Epithelial cell of proximal tubule (primary cell): ENCODE measurements around the gene FEZF2. TPM values are rescaled to one million over a fixed set of nuclear protein-coding genes. Genes with fewer than 3 reads are reported as not detected.

Experiments
- DNase-seq: peaks from one replicate; pipeline ENCODE4 v3.0.0-alpha.2; 2011; ENCODE audit warnings: low read depth
- H3K4me3 ChIP-seq: 2 replicates; pipeline ENCODE4 v1.5.1; 2011; ENCODE audit warnings: low read depth, mild to moderate bottlenecking, low read length
- total RNA-seq: library from RNA; depleted of rRNA; stranded (reverse); fragments of >200 nt; gene quantifications from 2 replicates; pipeline ENCODE4 v1.2.3, GENCODE V29; 2015
- TF ChIP-seq, protein P1 (sequence below): conservative IDR thresholded peaks from 2 replicates; pipeline ENCODE4 v1.5.1; 2012; ENCODE audit warnings: low read depth, mild to moderate bottlenecking, low read length

The FEZF2 gene
- total RNA-seq, 1 donor from 2014 or later, result not detected

DNA sequence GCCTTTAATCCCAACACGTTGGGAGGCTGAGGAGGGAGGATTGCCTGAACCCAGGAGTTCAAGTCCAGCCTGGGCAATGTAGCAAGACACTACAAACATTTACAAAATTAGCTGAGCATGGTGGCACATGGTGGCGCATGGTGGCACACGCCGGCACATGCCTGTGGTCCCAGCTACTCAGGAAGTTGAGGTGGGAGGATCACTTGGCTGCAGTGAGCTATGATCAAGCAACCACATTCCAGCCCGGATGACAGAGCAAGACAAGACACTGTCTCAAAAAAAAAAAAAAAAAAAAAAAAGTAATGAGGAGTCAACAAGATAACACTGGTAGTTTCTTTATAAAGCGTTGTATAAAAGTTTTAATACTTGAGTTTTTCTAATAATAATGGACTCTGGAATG is 10.1 kb downstream of the FEZF2 start:
- no peak for DNase-seq
- no peak overlapping the region for H3K4me3 ChIP-seq
- TF ChIP-seq, protein P1, sequence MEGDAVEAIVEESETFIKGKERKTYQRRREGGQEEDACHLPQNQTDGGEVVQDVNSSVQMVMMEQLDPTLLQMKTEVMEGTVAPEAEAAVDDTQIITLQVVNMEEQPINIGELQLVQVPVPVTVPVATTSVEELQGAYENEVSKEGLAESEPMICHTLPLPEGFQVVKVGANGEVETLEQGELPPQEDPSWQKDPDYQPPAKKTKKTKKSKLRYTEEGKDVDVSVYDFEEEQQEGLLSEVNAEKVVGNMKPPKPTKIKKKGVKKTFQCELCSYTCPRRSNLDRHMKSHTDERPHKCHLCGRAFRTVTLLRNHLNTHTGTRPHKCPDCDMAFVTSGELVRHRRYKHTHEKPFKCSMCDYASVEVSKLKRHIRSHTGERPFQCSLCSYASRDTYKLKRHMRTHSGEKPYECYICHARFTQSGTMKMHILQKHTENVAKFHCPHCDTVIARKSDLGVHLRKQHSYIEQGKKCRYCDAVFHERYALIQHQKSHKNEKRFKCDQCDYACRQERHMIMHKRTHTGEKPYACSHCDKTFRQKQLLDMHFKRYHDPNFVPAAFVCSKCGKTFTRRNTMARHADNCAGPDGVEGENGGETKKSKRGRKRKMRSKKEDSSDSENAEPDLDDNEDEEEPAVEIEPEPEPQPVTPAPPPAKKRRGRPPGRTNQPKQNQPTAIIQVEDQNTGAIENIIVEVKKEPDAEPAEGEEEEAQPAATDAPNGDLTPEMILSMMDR, result no peak

DNA sequence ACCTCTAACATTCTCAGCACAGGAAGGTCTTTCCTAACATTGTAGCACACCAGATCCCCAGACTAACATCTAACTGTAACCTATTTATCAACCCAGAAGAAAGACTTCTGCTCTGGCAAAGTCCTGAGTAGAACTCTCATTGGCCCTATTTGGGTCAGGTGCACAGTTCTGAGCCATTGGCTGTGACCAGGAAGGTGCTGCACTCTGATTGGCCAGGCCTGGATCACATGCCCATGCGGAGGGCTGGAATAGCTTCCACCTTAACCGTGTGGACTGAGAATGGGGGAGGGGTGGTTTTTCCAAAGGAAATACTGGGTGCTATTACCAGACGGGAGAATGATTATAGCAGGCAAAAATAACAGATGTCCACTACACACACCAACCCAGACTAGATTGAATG is 11.5 kb downstream of the FEZF2 start:
- TF ChIP-seq, protein P1, result no peak
- H3K4me3 ChIP-seq, result no peak overlapping the region
- no peak for DNase-seq

DNA sequence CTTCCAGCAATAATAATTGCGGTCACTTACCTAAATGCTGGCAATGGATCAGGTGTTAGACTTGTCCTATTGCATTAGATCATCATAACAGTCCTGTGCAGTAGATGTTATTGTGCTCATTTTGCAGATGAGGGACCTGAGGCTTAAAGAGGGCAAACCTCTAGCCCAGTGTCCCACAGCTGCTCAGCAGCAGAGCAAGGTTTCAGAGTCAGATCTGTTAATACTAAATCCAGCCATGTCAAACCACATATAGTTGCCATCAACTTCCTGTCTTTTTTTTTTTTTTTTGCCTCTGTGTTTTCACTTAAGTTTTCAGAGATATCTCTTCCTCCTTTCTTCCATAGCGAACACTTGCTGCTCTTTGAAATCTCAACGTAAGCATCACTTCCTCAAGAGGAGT is 12.1 kb downstream of the FEZF2 start:
- TF ChIP-seq, protein P1, result no peak
- DNase-seq, result no peak
- no peak overlapping the region for H3K4me3 ChIP-seq

DNA sequence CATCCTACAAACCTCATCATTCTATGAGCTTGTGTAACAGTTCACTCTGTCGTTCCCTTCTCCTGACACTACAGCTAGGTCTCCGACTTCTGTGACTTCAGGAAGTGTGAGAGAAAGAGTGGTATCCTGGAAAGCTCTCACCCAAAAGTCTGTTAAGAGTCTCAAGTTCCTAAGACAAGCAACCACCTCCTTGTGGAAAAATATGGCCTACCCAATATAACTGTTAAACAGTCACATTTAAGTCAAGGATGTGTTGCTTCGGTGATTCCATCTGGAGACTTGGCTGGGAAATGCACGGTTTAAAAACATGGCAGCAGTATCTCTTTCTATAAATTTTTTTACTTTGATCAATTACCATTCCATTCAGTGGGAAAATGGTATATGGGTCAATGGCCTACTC is 13.8 kb downstream of the FEZF2 start:
- no peak for DNase-seq
- no peak overlapping the region for H3K4me3 ChIP-seq
- TF ChIP-seq, protein P1, result no peak

DNA sequence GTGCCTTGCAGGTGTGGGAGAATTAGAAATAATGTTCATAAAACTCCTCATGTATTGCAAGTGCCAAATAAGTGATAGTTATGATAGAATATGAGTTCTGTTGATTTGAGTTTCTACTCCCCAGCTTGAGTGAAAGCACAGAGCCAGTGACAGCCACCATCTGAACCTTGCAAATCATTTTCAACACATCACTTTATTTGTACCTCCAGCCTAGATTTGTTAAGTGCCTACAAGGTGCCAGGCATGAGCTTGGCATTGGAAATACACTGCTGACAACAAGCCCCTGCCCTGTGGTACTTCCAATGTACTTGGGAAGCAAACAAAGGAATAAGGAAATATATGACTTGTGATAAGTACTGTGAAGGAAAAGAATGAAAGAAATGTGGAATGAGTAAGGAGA is 17.0 kb downstream of the FEZF2 start:
- H3K4me3 ChIP-seq, result no peak overlapping the region
- DNase-seq, result no peak
- TF ChIP-seq, protein P1, result no peak

DNA sequence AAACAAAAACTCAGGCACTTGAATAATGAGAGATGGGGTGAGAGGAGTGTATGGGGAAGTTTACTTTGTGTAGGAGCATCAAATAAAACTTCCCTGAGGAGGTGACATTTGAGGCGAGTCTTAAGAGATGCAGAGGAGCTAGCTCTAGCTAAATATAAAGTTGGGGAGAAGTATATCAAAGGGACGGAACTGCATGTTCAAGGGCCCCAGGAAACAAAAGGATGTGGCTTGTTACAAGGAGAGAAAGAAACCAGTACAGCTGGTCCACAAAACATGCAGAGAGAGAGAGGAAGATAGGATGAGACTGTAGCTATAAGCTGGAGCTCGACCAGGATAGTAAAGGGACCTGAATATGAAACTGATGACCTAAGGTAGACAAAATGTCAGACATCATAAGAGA is 17.6 kb downstream of the FEZF2 start:
- TF ChIP-seq, protein P1, result no peak
- no peak for DNase-seq
- H3K4me3 ChIP-seq, result no peak overlapping the region

DNA sequence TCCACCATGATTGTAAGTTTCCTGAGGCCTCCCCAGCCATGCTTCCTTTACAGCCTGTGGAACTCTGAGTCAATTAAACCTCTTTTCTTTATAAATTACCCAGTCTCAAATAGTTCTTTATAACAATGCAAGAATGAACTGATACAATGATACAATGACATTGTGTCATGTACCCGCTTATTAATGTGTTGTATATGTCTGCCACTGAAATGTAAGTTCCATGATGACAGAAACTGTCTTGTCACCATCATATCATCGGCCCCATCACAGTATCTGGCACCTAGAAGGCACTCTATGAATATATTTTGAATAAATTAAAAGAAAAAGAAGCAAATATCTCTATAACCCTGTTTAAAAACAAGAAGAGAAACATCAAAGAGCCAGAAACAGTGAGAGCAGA is 29.6 kb downstream of the FEZF2 start:
- no peak overlapping the region for H3K4me3 ChIP-seq
- DNase-seq, result no peak
- TF ChIP-seq, protein P1, result no peak
